Ishikawa (cell line): ENCODE data around the gene JAKMIP3.

ENCODE experiments used
- CEBPB ChIP-seq: IDR thresholded peaks from 2 replicates; pipeline ENCODE4 v1.6.1; 2012
- CREB1 ChIP-seq: IDR thresholded peaks from 2 replicates; pipeline ENCODE4 v1.6.1; 2012; ENCODE audit warnings: low read depth
- EGR1 ChIP-seq: IDR thresholded peaks from 2 replicates; pipeline ENCODE4 v1.6.1; 2012
- EP300 ChIP-seq: IDR thresholded peaks from 2 replicates; pipeline ENCODE4 v1.6.1; 2012; ENCODE audit warnings: borderline replicate concordance
- FOXM1 ChIP-seq: IDR thresholded peaks from 2 replicates; pipeline ENCODE4 v1.6.1; 2012; ENCODE audit warnings: low read depth, borderline replicate concordance
- MAX ChIP-seq: IDR thresholded peaks from 2 replicates; pipeline ENCODE4 v1.6.1; 2012
- NFIC ChIP-seq: IDR thresholded peaks from 2 replicates; pipeline ENCODE4 v1.6.1; 2012
- RAD21 ChIP-seq: IDR thresholded peaks from 2 replicates; pipeline ENCODE4 v1.6.1; 2012; ENCODE audit warnings: low read depth
- REST ChIP-seq: IDR thresholded peaks from 2 replicates; pipeline ENCODE4 v1.6.1; 2012; ENCODE audit warnings: low read depth, mild to moderate bottlenecking
- TAF1 ChIP-seq: IDR thresholded peaks from 2 replicates; pipeline ENCODE4 v1.6.1; 2012; ENCODE audit warnings: low read depth, mild to moderate bottlenecking
- TCF12 ChIP-seq: IDR thresholded peaks from 2 replicates; pipeline ENCODE4 v1.6.1; 2012; ENCODE audit warnings: low read depth
- TEAD4 ChIP-seq: IDR thresholded peaks from 2 replicates; pipeline ENCODE4 v1.6.1; 2012
- USF1 ChIP-seq: IDR thresholded peaks from 2 replicates; pipeline ENCODE4 v1.6.1; 2012
- YY1 ChIP-seq: IDR thresholded peaks from 2 replicates; pipeline ENCODE4 v1.6.1; 2012; ENCODE audit warnings: low read depth
- ZBTB7A ChIP-seq: IDR thresholded peaks from 2 replicates; pipeline ENCODE4 v1.6.1; 2012; ENCODE audit warnings: low read depth

JAKMIP3 gene

DNA sequence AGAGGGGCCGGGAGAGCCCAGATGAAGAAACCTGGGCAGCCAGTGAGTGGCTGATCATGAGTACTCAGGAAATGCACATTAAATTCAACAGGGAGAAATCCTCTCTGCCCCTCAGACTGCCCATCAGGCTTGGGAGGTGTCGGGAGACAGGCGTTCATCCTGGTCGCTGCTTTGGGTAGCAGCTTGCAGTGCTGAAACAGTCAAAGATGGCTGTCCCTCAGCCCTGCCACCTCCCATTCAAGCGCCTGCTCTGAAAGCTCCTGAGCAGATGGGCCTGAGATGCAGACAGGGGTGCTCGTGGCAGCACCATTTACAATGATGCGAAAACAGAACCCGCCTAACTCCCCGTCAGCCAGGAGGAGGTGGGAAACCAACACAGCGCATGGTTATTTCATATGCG, 3.6 kb upstream of the JAKMIP3 start:
- no peak for TF ChIP-seq EGR1
- no peak for TF ChIP-seq MAX
- no peak for TF ChIP-seq NFIC
- no peak for TF ChIP-seq TEAD4
- TF ChIP-seq ZBTB7A: no peak

- no peak for TF ChIP-seq RAD21
- no peak for TF ChIP-seq TCF12
- no peak for TF ChIP-seq TEAD4
These were observed 2.9 kb upstream of the JAKMIP3 start for GRCh38 chr10:132062641-132063390.

DNA sequence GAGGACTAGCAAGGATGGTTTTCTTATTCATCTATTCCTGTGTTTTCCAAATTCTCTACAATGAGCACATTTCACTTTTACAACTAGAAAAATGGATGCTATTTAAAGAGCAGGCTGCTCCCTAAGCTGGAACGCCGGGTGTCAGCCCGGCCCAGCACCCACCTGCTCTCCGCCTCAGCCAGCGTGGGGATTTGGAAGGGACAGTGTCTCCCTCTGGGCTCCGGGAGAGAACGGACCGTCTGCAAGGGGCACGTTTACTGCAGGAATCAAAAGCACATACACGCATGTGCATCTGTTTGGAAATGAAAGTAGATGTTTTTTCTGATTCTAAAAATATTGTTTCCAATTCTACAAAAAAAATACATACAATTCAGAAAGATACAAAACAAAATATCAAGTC, 2.3 kb upstream of the JAKMIP3 start:
- no peak for TF ChIP-seq EP300
- TF ChIP-seq TEAD4: no peak
- no peak for TF ChIP-seq MAX
- no peak for TF ChIP-seq EGR1
- TF ChIP-seq NFIC: no peak
- no peak for TF ChIP-seq CREB1

GRCh38 chr10:132064082-132064755, 1.5 kb upstream of the JAKMIP3 start:
- no peak for TF ChIP-seq YY1
- TF ChIP-seq EP300: no peak
- TF ChIP-seq TEAD4: no peak
- no peak for TF ChIP-seq EGR1
- no peak for TF ChIP-seq CEBPB
- TF ChIP-seq MAX: no peak
- no peak for TF ChIP-seq ZBTB7A
- TF ChIP-seq TAF1: no peak
- TF ChIP-seq REST: no peak
- no peak for TF ChIP-seq USF1
- no peak for TF ChIP-seq CREB1
- TF ChIP-seq TCF12: no peak

GRCh38 chr10:132064771-132065437, 842 bp upstream of the JAKMIP3 start:
- TF ChIP-seq NFIC: no peak
- no peak for TF ChIP-seq MAX
- no peak for TF ChIP-seq TEAD4

DNA sequence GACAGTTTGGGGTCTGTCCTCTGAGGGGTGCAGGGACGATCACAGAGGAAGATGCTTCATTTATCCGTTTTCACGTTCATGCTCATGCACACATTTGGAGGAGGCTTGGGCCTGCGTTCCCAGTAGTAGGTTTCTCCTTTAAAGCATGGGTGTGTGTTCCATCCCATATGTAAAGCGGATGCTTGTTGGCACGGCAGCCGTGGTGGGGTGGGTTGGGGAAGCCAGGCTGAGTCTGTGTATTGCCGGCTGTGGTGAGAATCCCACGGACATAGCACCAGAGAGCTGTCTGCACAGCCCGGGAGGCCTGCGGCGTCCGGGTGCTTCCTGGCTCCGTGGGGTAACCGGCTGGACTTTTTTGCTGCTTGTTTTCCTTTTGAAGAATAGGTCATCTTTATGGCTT, 440 bp downstream of the JAKMIP3 start:
- TF ChIP-seq YY1: no peak
- TF ChIP-seq EGR1: no peak
- TF ChIP-seq CEBPB: no peak
- no peak for TF ChIP-seq TEAD4
- TF ChIP-seq CREB1: no peak
- no peak for TF ChIP-seq TAF1
- TF ChIP-seq MAX: no peak
- no peak for TF ChIP-seq USF1
- no peak for TF ChIP-seq FOXM1
- TF ChIP-seq EP300: no peak
- no peak for TF ChIP-seq REST
- TF ChIP-seq NFIC: no peak
- TF ChIP-seq ZBTB7A: no peak
- no peak for TF ChIP-seq TCF12
- no peak for TF ChIP-seq RAD21
